ENCODE data around the gene FABP1.

The FABP1 gene

DNA sequence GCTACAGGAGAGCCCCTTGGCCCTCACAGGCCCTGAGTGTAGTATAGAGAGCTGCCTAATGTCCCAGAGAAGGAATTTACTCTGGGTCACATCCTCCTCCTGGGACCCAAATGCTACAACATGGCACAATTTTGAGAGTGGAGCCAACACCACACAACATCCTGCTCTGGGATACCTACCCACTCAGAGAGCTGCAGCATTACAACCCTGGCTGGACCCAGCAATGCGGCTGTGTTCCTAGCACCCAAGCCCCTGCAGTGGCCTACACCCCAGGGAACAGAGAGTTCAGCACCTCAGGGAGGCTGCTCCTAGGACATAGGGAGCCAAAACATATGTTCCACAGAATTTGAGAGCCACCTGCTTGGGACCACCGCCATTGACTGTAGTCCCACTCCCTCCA, 19.3 kb upstream of the FABP1 start:
- no peak overlapping the region for H3K4me3 Mint-ChIP-seq
- peaks cover 14% of the 10 kb centered on the region for H3K27me3 Mint-ChIP-seq
- no peaks in the 10 kb centered on the region for H3K4me1 Mint-ChIP-seq
- no peak overlapping the region for H3K27ac Mint-ChIP-seq
- H3K36me3 Mint-ChIP-seq (ENCODE audit: low read depth): peaks cover 5% of the 10 kb centered on the region
- peaks cover 21% of the 10 kb centered on the region for H3K9me3 Mint-ChIP-seq
- DNase-seq (no peak), ATAC-seq (no peak)

DNA sequence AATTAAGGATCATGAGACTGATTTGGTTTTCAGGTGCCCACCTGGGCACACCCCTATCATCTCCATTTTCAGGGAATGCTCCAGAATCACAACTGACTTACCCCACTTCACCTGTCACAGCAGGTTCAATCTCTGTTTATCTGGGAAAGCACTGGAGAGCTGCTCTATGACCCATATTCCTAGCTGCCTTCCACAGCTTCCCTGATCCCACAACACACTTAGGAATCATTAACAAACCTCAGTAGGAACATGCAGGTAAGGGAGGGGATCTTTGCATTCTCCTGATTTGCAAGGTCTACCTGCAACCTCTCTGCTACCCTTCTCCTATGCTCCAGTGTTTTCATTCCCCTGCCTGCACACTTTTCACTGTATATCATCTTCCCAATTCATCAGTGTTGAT, 18.7 kb upstream of the FABP1 start:
- Mint-ChIP-seq H3K27me3 (peaks cover 19% of the 10 kb centered on the region), H3K27ac (no peak overlapping the region), H3K4me3 (no peak overlapping the region), H3K36me3 (ENCODE audit: low read depth) (peaks cover 5% of the 10 kb centered on the region), H3K9me3 (peaks cover 22% of the 10 kb centered on the region), H3K4me1 (no peaks in the 10 kb centered on the region)
- DNase-seq: no peak
- ATAC-seq: no peak

DNA sequence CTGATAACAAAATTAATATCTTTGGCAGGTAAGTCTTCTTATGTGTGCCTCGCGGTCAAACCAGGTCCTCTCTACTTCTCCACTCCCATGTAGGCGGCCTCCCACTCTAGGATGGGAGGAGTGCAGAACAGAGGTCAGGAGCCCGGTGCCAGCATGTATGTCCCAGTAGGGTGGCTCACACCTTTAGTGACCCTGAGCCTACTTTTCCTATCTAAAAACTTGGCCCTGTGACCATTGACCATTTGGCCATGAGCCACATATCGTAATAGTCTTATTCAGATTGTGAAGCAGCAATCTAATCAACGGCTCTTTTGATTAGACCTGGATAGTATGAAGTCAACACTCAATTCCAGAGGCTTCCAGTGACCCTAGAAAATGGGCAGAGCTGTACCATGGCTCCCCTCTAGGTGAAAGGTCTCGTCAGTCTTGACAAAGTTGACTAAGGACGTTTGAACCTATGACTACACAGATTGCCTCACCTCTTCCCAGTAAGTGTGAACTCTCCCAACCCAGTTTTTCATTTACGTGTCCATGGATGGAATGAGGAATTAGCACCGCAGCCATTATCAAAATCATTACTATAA, 17.1 kb upstream of the FABP1 start:
- Mint-ChIP-seq H3K27ac (no peak overlapping the region), H3K27me3 (peaks cover 20% of the 10 kb centered on the region), H3K4me3 (no peak overlapping the region), H3K4me1 (no peaks in the 10 kb centered on the region), H3K9me3 (peaks cover 23% of the 10 kb centered on the region), H3K36me3 (ENCODE audit: low read depth) (peaks cover 5% of the 10 kb centered on the region)
- no peak for ATAC-seq
- no peak for DNase-seq

DNA sequence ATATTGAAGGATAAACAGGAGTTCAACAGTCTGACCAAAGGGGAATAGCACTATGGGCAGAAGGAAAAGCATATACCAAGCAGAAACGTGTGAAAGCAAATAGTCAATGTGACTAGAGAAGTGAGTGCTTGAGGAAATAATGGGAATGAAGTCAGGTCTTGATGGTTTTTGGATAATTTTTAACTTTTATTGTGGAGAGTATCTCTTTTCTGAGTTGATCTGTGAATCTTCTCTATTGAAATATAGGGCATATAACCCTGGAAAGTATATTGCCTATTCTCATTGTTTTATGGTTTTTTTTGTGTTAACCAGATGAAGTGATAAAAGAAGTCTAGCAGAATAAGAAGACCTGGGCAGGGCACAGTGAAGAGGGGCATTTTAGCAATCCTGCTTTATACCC, 16.4 kb upstream of the FABP1 start:
- DNase-seq (no peak), ATAC-seq (no peak)
- Mint-ChIP-seq H3K36me3 (ENCODE audit: low read depth) (peaks cover 5% of the 10 kb centered on the region), H3K27me3 (peaks cover 22% of the 10 kb centered on the region), H3K4me1 (no peaks in the 10 kb centered on the region), H3K4me3 (no peak overlapping the region), H3K27ac (no peak overlapping the region), H3K9me3 (peaks cover 20% of the 10 kb centered on the region)

DNA sequence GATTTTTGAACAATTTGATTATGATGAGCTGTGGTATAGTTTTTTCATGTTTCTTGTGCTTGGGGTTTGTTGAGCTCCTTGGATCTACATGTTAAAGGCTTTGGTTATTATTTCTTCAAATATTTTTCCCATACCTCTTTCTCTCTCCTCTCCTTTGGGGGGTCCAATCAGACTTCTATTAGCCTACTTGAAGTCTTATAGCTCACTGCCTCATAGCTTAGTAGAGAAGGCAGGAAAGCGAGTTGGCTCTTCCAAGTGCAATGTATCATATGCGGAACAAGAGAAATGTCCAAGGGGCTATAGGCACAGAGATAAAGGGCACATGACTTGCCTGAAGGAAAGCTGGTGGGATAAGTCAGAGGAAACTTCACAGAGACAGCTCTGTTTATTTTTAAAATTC, 14.1 kb upstream of the FABP1 start:
- Mint-ChIP-seq H3K27ac (no peak overlapping the region), H3K4me1 (no peaks in the 10 kb centered on the region), H3K36me3 (ENCODE audit: low read depth) (peaks cover 2% of the 10 kb centered on the region), H3K4me3 (no peak overlapping the region), H3K9me3 (peaks cover 7% of the 10 kb centered on the region), H3K27me3 (peaks cover 23% of the 10 kb centered on the region)
- DNase-seq (no peak), ATAC-seq (no peak)

GRCh38 chr2:88139804-88140203, 11.9 kb upstream of the FABP1 start:
- ATAC-seq (no peak), DNase-seq (no peak)
- H3K9me3 Mint-ChIP-seq: peaks cover 7% of the 10 kb centered on the region
- H3K4me3 Mint-ChIP-seq: no peak overlapping the region
- H3K27me3 Mint-ChIP-seq: peaks cover 27% of the 10 kb centered on the region
- peaks cover 2% of the 10 kb centered on the region for H3K36me3 Mint-ChIP-seq (ENCODE audit: low read depth)
- no peaks in the 10 kb centered on the region for H3K4me1 Mint-ChIP-seq
- no peak overlapping the region for H3K27ac Mint-ChIP-seq

DNA sequence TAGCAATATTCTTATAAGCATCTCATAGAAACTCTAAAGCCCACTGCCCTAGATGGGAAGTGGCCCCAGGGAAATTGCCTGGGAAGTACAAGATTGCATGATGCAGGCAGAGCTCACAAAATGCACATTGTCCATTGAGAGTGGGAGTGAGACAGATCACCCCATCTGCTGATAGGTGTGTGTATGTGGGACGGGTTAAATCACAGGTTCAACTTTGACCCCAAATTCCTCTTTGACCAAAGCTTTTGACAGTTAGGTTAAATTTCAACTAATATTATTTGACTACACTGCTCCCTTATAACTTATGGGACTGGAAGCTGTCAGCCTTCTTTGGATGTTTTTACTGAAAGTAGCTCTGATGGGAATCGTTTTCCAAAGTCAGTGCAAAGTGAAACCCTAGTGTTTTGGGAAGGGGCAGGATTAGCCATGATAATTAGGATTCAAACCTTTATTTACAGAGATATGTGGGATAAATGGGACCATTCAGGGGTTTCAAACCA, 11.4 kb upstream of the FABP1 start:
- Mint-ChIP-seq H3K9me3 (peaks cover 7% of the 10 kb centered on the region), H3K4me1 (no peaks in the 10 kb centered on the region), H3K27ac (no peak overlapping the region), H3K36me3 (ENCODE audit: low read depth) (peaks cover 2% of the 10 kb centered on the region), H3K4me3 (no peak overlapping the region), H3K27me3 (peaks cover 27% of the 10 kb centered on the region)
- ATAC-seq (no peak), DNase-seq (no peak)

DNA sequence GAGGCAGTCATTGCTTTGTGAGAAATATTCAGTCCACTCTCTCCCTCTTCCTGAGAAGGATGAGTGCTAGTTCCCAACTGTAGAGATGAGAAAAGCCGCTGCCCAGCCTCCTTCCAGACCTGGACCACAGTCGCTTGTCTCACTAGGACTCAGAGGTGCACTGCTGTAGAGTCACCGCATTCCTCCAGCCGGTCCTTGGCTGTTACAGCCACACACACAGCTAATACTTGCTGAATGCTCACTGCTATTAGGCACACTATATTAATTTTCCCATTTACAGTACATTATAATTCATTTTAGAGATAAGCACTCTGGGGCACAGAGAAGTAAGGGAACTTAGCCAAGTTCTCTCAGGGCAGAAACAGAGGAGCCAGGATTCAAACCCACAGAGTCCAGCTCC, 10.0 kb upstream of the FABP1 start:
- H3K9me3 Mint-ChIP-seq: peaks cover 7% of the 10 kb centered on the region
- ATAC-seq (no peak), DNase-seq (no peak)
- H3K4me3 Mint-ChIP-seq: no peak overlapping the region
- no peak overlapping the region for H3K27ac Mint-ChIP-seq
- H3K4me1 Mint-ChIP-seq: no peaks in the 10 kb centered on the region
- no peaks in the 10 kb centered on the region for H3K36me3 Mint-ChIP-seq (ENCODE audit: low read depth)
- peaks cover 20% of the 10 kb centered on the region for H3K27me3 Mint-ChIP-seq

DNA sequence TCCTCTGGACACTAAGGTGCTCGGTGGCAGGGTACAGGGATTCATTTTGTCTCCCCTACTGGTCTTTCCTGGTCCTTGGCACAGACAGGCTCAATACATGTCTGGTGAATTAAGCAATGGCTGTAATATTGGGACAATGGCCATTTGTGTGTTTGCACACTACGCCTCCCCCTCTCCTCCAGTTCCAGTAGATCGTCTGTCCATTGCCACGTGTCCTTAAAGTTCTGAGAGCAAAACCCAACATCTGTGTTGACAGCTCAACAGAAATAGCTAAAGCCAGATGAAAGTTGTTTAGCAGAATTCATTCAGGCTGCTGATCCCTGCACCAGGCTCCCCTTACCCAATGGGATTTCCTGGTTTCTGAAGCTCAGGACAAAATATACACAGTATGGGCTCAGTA, 9.0 kb upstream of the FABP1 start:
- no peak for ATAC-seq
- peaks cover 2% of the 10 kb centered on the region for H3K9me3 Mint-ChIP-seq
- H3K27me3 Mint-ChIP-seq: peaks cover 15% of the 10 kb centered on the region

DNA sequence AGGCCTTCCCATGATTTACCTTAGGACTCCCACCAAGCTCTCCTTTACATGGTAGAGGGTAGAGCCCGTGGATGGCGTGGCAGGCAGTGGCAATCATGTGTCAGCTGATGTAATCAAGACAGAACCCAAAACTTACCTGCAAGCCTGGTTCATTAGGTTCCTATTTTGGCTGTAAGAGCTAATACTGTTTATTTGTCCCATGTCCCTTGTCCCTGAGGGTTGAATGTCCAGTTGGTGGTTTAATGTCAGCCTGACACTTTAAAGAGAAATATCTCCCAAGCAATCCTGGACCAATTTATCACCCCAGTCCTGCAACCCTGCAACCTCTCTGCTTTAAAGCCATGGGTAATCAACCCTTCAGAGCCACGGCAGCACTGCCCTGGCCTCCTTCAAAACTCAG, 6.0 kb upstream of the FABP1 start:
- H3K4me3 Mint-ChIP-seq: no peak overlapping the region
- H3K27ac Mint-ChIP-seq: no peak overlapping the region
- no peaks in the 10 kb centered on the region for H3K4me1 Mint-ChIP-seq
- ATAC-seq (no peak), DNase-seq (no peak)
- H3K9me3 Mint-ChIP-seq: no peaks in the 10 kb centered on the region
- no peaks in the 10 kb centered on the region for H3K36me3 Mint-ChIP-seq (ENCODE audit: low read depth)
- H3K27me3 Mint-ChIP-seq: peaks cover 10% of the 10 kb centered on the region

More for the DNA sequence above, 9.0 kb upstream of the FABP1 start:
- H3K36me3 Mint-ChIP-seq (ENCODE audit: low read depth): no peaks in the 10 kb centered on the region
- H3K4me3 Mint-ChIP-seq: no peak overlapping the region
- H3K27ac Mint-ChIP-seq: no peak overlapping the region
- DNase-seq: no peak
- no peaks in the 10 kb centered on the region for H3K4me1 Mint-ChIP-seq

DNA sequence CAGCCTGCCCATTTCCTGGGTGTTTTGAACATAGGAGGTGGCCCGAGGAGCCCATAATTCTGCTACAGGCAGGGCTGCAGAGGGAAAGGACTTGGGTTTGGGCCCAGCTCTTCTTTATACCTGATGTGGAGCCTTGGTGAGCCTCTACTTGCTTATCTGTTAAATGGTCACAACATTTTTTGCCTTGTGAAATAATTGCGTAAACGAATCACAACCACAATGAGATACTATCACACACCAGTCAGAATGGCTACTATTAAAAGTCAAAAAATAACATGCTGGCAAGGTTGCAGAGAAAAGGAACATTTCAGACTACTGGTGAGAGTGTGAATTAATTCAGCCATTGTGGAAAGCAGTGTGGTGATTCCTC, 4.1 kb upstream of the FABP1 start:
- no peaks in the 10 kb centered on the region for H3K9me3 Mint-ChIP-seq
- no peak overlapping the region for H3K4me3 Mint-ChIP-seq
- H3K4me1 Mint-ChIP-seq: no peaks in the 10 kb centered on the region
- peaks cover 9% of the 10 kb centered on the region for H3K27me3 Mint-ChIP-seq
- no peak overlapping the region for H3K27ac Mint-ChIP-seq
- no peaks in the 10 kb centered on the region for H3K36me3 Mint-ChIP-seq (ENCODE audit: low read depth)
- DNase-seq: no peak
- ATAC-seq: no peak

DNA sequence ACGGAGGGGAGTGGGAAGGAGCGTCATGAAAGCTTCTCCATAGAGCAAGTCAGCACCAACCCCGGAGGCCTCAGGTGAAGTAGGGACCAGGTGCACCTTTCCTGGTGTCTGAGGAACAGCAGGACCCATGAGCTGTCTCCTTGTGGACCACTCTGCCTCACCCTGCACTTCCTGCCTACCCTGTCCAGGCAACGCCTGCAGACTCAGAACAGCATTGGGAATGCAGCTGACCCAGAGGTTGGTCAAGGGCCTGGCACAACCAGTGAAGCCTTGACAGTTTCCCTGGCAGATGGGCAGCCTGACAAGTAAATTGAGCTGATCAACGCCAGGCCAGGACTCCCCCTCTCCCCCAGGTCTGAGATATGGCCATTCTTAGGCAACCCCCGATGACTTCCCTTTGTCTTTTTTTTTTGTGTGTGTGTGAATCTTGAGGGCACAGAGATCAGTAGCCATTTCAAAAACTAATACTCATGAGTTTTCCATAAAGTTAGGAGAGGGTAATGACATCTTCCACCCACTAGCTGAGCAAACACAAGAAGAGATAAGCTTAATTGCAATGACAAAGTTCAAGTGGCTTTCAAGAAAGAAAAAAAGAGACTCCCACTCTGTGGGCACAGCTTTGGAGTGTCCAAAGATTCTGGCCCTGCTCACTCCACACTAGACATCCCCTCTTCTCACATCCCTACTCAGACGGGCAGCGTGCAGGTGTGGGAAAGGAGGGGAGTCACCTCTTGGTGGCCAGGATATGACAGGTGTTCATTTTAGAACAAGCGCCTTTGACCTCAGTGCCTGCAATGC, 3.5 kb upstream of the FABP1 start:
- no peak for DNase-seq
- H3K4me3 Mint-ChIP-seq: no peak overlapping the region
- H3K36me3 Mint-ChIP-seq (ENCODE audit: low read depth): no peaks in the 10 kb centered on the region
- H3K27me3 Mint-ChIP-seq: peaks cover 10% of the 10 kb centered on the region
- H3K4me1 Mint-ChIP-seq: no peaks in the 10 kb centered on the region
- no peak overlapping the region for H3K27ac Mint-ChIP-seq
- ATAC-seq: no peak
- H3K9me3 Mint-ChIP-seq: no peaks in the 10 kb centered on the region

DNA sequence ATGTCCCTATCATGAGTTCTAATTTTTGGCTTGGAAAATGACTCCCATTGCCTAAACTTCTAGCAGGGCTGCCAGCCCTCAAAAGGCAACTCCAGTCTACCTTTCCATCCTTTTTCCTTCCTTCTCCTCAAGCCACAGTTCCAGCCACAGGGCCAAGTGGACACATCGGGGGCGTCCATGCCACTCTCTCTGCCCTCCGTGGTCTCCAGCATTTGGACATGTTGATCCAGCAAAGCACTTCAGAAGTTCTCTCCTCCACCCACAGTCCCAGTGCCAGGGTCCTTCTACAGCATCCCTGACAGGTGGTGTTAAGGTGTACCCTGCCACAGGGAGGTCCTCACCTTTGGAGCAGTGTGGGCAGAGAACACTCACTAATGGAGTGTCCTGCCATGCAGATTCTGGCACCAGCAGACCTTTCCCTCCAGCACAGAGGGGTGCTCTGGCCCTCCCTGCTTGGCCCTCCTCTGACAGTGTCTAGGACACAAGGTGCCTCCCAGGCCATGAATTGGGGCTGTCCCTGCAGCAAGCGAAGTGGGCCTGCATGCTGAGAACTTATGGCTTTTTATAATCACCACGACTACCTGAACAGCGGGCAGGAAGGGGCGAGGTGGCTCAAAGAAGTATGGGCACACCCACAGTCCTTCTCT, 1.6 kb upstream of the FABP1 start:
- Mint-ChIP-seq H3K27me3 (peaks cover 2% of the 10 kb centered on the region), H3K36me3 (ENCODE audit: low read depth) (no peaks in the 10 kb centered on the region), H3K4me3 (no peak overlapping the region), H3K9me3 (no peaks in the 10 kb centered on the region), H3K27ac (no peak overlapping the region), H3K4me1 (no peaks in the 10 kb centered on the region)
- ATAC-seq (no peak), DNase-seq (no peak)

GRCh38 chr2:88128654-88129312, 921 bp upstream of the FABP1 start:
- ATAC-seq (no peak), DNase-seq (no peak)
- Mint-ChIP-seq H3K27ac (no peak overlapping the region), H3K36me3 (ENCODE audit: low read depth) (no peaks in the 10 kb centered on the region), H3K4me1 (no peaks in the 10 kb centered on the region), H3K27me3 (peaks cover 2% of the 10 kb centered on the region), H3K4me3 (no peak overlapping the region), H3K9me3 (no peaks in the 10 kb centered on the region)

GRCh38 chr2:88127638-88127887, 299 bp downstream of the FABP1 start:
- Mint-ChIP-seq H3K27me3 (peaks cover 2% of the 10 kb centered on the region), H3K27ac (no peak overlapping the region), H3K4me3 (no peak overlapping the region), H3K4me1 (no peaks in the 10 kb centered on the region), H3K36me3 (ENCODE audit: low read depth) (no peaks in the 10 kb centered on the region), H3K9me3 (no peaks in the 10 kb centered on the region)
- ATAC-seq: no peak
- DNase-seq: no peak
